Keratinocyte (primary cell): ENCODE results near the gene TPRA1. TPM values are rescaled to one million over a fixed set of nuclear protein-coding genes. Genes with fewer than 3 reads are reported as not detected.

Experiments used
- DNase-seq: peaks from one replicate; pipeline ENCODE4 v3.0.0-alpha.2; 2011; ENCODE audit warnings: low read depth, missing footprints, low spot score
- FAIRE-seq: peaks from 2 replicates; lab custom pipeline; 2011; peaks lifted over from hg19 to GRCh38; lab: Jason Lieb, UNC
- H2AFZ ChIP-seq: 2 replicates; pipeline ENCODE4 v1.6.0; 2012; ENCODE audit warnings: low read length, control low read depth, inconsistent platforms; ENCODE audit not compliant: control insufficient read depth
- H3K27ac ChIP-seq: 2 replicates; pipeline ENCODE4 v1.5.1; 2011; ENCODE audit warnings: low read length; ENCODE audit not compliant: control insufficient read depth, insufficient read depth
- H3K27me3 ChIP-seq: 3 replicates; pipeline ENCODE4 v1.6.0; 2011; ENCODE audit warnings: low read length; ENCODE audit not compliant: control insufficient read depth, insufficient read depth; ENCODE audit errors: extremely low read depth
- H3K36me3 ChIP-seq, 2 experiments: 2 replicates in 1 of 2; 3 replicates in 1 of 2; pipeline ENCODE4 v1.5.1; 2011; ENCODE audit warnings: low read length in 2 of 2, mild to moderate bottlenecking in 1 of 2; ENCODE audit not compliant: control insufficient read depth in 2 of 2, insufficient read depth in 2 of 2; ENCODE audit errors: extremely low read depth in 1 of 2
- H3K4me1 ChIP-seq: 3 replicates; pipeline ENCODE4 v1.5.1; 2011; ENCODE audit warnings: low read length; ENCODE audit not compliant: control insufficient read depth, insufficient read depth; ENCODE audit errors: extremely low read depth
- H3K4me2 ChIP-seq: 3 replicates; pipeline ENCODE4 v1.6.0; 2011; ENCODE audit warnings: low read depth, low read length; ENCODE audit not compliant: control insufficient read depth, insufficient read depth; ENCODE audit errors: extremely low read depth
- H3K4me3 ChIP-seq, 3 experiments: fragments of 200-600 bp in 1 of 3; sonication (generic) in 1 of 3; 2 replicates in 2 of 3; 3 replicates in 1 of 3; pipeline ENCODE4 v1.5.1; 2011 to 2016; ENCODE audit warnings: low read length in 3 of 3, mild to moderate bottlenecking in 3 of 3, control low read depth in 2 of 3, inconsistent platforms in 1 of 3, low read depth in 1 of 3, mixed read lengths in 1 of 3, mixed run types in 1 of 3, moderate library complexity in 1 of 3; ENCODE audit not compliant: control insufficient read depth in 2 of 3, insufficient read depth in 2 of 3; ENCODE audit errors: extremely low read depth in 1 of 3
- H3K79me2 ChIP-seq: 2 replicates; pipeline ENCODE4 v1.6.0; 2012; ENCODE audit warnings: low read length; ENCODE audit not compliant: control insufficient read depth, insufficient read depth
- H3K9ac ChIP-seq: 3 replicates; pipeline ENCODE4 v1.6.0; 2011; ENCODE audit warnings: low read length; ENCODE audit not compliant: control insufficient read depth, insufficient read depth; ENCODE audit errors: extremely low read depth
- H3K9me1 ChIP-seq: 3 replicates; pipeline ENCODE4 v1.6.0; 2011; ENCODE audit warnings: low read length; ENCODE audit not compliant: control insufficient read depth, insufficient read depth; ENCODE audit errors: extremely low read depth
- H3K9me3 ChIP-seq: 2 replicates; pipeline ENCODE4 v1.5.1; 2012; ENCODE audit warnings: low read depth, low read length; ENCODE audit not compliant: control insufficient read depth
- H4K20me1 ChIP-seq: 3 replicates; pipeline ENCODE4 v1.6.0; 2011; ENCODE audit warnings: low read length; ENCODE audit not compliant: control insufficient read depth, insufficient read depth; ENCODE audit errors: extremely low read depth
- CTCF ChIP-seq, 3 experiments: IDR thresholded peaks in 1 of 3; conservative IDR thresholded peaks in 1 of 3; optimal IDR thresholded peaks in 1 of 3; 2 replicates in 2 of 3; 3 replicates in 1 of 3; pipeline versions ENCODE3 to v1.5.1; 2011; ENCODE audit warnings: low read length in 3 of 3, mild to moderate bottlenecking in 3 of 3, moderate library complexity in 2 of 3, control low read depth in 1 of 3, inconsistent platforms in 1 of 3; ENCODE audit not compliant: insufficient read depth in 2 of 3; ENCODE audit errors: extremely low read depth in 1 of 3
- EZH2 ChIP-seq: IDR thresholded peaks from one replicate; pipeline ENCODE4 v1.6.1; 2012; ENCODE audit warnings: inconsistent platforms, mild to moderate bottlenecking, low read length, moderate library complexity
- dilution Hi-C: fragments of 300-500 bp; cut with MboI; formaldehyde crosslinking; loops from one replicate; pipeline ENCODE4 v1.7.0; 2020; ENCODE audit warnings: low sequenced_read_pairs; ENCODE audit not compliant: extremely low pct_ligation_motif_present
- polyA plus RNA-seq, 5 experiments: library from polyadenylated mRNA; depleted of rRNA in 3 of 5; stranded (reverse) in 3 of 5; stranded (forward) in 1 of 5; unstranded in 1 of 5; fragments of >200 nt; gene quantifications; 1 replicate in 1 of 5; 2 replicates in 3 of 5; 3 replicates in 1 of 5; pipeline versions ENCODE4 v1.2.1 to v1.2.3, GENCODE V29; 2011 to 2012; ENCODE audit warnings: missing spikeins in 2 of 5, low read depth in 1 of 5, low replicate concordance in 1 of 5

TPRA1 gene
- polyA plus RNA-seq, 1 donor (not counting 4 experiments of a cell fraction or from before 2014, with no cell fraction given) = 22.2 TPM

- no peak overlapping the region for H3K9ac ChIP-seq
- dilution Hi-C loops = no loop called here
- no peak overlapping the region for H3K27ac ChIP-seq
- H3K79me2 ChIP-seq = no peaks in the 10 kb centered on the region
- TF ChIP-seq CTCF (optimal IDR thresholded peaks at IDR 0.05 in 1 of 3, IDR thresholded peaks at IDR 0.05 in 1 of 3, conservative IDR thresholded peaks at IDR 0.05 in 1 of 3; ENCODE audit: extremely low read depth in 1 of 3, insufficient read depth in 2 of 3, low read length in 3 of 3) (peak in 2 of 3 experiments; percentile 71 to 85), EZH2 (no peak)
- FAIRE-seq = no peak
- peak overlapping the region; percentile 74 for H3K4me2 ChIP-seq
- H3K4me3 ChIP-seq = peak overlapping the region; percentile 32 to 47 (median 42)
- H3K36me3 ChIP-seq = no peaks in the 10 kb centered on the region
- no peaks in the 10 kb centered on the region for H4K20me1 ChIP-seq
- H3K9me3 ChIP-seq = no peaks in the 10 kb centered on the region
- peak overlapping the region; percentile 80 for H2AFZ ChIP-seq
- DNase-seq = no peak
- peaks cover 2% of the 10 kb centered on the region for H3K4me1 ChIP-seq
- peaks cover 5% of the 10 kb centered on the region for H3K27me3 ChIP-seq
- H3K9me1 ChIP-seq = no peaks in the 10 kb centered on the region
Observed at GRCh38 chr3:127547761-127548605, 42.5 kb downstream of the TPRA1 start.

- Histone ChIP-seq H3K36me3 (no peaks in the 10 kb centered on the region), H3K9me1 (no peaks in the 10 kb centered on the region), H2AFZ (peak overlapping the region; percentile 6), H3K9me3 (no peaks in the 10 kb centered on the region), H3K4me3 (peak overlapping the region in 1 of 3 experiments; percentile 47), H3K27me3 (peaks cover 5% of the 10 kb centered on the region), H3K9ac (no peak overlapping the region), H3K79me2 (no peaks in the 10 kb centered on the region), H4K20me1 (no peaks in the 10 kb centered on the region), H3K4me1 (peaks cover 2% of the 10 kb centered on the region), H3K4me2 (peak overlapping the region; percentile 48), H3K27ac (no peak overlapping the region)
- TF ChIP-seq EZH2 (no peak), CTCF (optimal IDR thresholded peaks at IDR 0.05 in 1 of 3, IDR thresholded peaks at IDR 0.05 in 1 of 3, conservative IDR thresholded peaks at IDR 0.05 in 1 of 3; ENCODE audit: extremely low read depth in 1 of 3, insufficient read depth in 2 of 3, low read length in 3 of 3) (no peak)
- no peak for FAIRE-seq
- dilution Hi-C loops = no loop called here
- no peak for DNase-seq
Observed at GRCh38 chr3:127546970-127547733, 43.4 kb downstream of the TPRA1 start.
